Endodermal cell (in vitro differentiated cells): ENCODE measurements around the gene LAMB1. TPM values are rescaled to one million over a fixed set of nuclear protein-coding genes. Genes with fewer than 3 reads are reported as not detected.

Source experiments
- DNase-seq: peaks from one replicate; pipeline ENCODE4 v3.0.0-alpha.2; 2017
- H3K27ac ChIP-seq: 2 replicates; pipeline ENCODE4 v1.5.1; 2013; ENCODE audit warnings: mild to moderate bottlenecking, low read depth, low read length, moderate library complexity
- H3K27me3 ChIP-seq: 2 replicates; pipeline ENCODE4 v1.6.1; 2013; ENCODE audit warnings: mild to moderate bottlenecking, low read length, moderate library complexity; ENCODE audit not compliant: insufficient read depth, control insufficient read depth, poor library complexity, severe bottlenecking
- H3K36me3 ChIP-seq: 2 replicates; pipeline ENCODE4 v1.7.0; 2013; ENCODE audit warnings: mild to moderate bottlenecking, low read length, moderate library complexity; ENCODE audit not compliant: control insufficient read depth, insufficient read depth
- H3K4me1 ChIP-seq: one replicate; pipeline ENCODE4 v1.7.0; 2013; ENCODE audit warnings: low read length; ENCODE audit not compliant: control insufficient read depth, insufficient read depth
- H3K4me3 ChIP-seq: 2 replicates; pipeline ENCODE4 v1.5.1; 2013; ENCODE audit warnings: mild to moderate bottlenecking, low read length, moderate library complexity
- H3K9ac ChIP-seq: 2 replicates; pipeline ENCODE4 v1.6.1; 2013; ENCODE audit warnings: mild to moderate bottlenecking, low read length, moderate library complexity; ENCODE audit not compliant: poor library complexity, severe bottlenecking; ENCODE audit errors: extremely low read depth
- H3K9me3 ChIP-seq: 2 replicates; pipeline ENCODE4 v1.6.1; 2013; ENCODE audit warnings: mild to moderate bottlenecking, low read length, moderate library complexity; ENCODE audit not compliant: control insufficient read depth
- H3K27ac Mint-ChIP-seq: 2 replicates; pipeline ENCODE4 v1.8.0; 2020; ENCODE audit warnings: mixed read lengths
- H3K27me3 Mint-ChIP-seq: 2 replicates; pipeline ENCODE4 v1.8.0; 2021; ENCODE audit warnings: mild to moderate bottlenecking, mixed read lengths; ENCODE audit not compliant: insufficient read depth
- H3K36me3 Mint-ChIP-seq: 2 replicates; pipeline ENCODE4 v1.8.0; 2020; ENCODE audit warnings: low read depth, mixed read lengths
- H3K4me1 Mint-ChIP-seq: 2 replicates; pipeline ENCODE4 v1.8.0; 2020; ENCODE audit warnings: mixed read lengths
- H3K4me3 Mint-ChIP-seq: 2 replicates; pipeline ENCODE4 v1.8.0; 2020; ENCODE audit warnings: mild to moderate bottlenecking, moderate library complexity, mixed read lengths
- H3K9me3 Mint-ChIP-seq: 2 replicates; pipeline ENCODE4 v1.8.0; 2020; ENCODE audit warnings: mild to moderate bottlenecking, mixed read lengths
- WGBS, 2 experiments: methylation state at CpG; one replicate each; pipeline versions ENCODE4 v1.1.5 to v1.1.7; 2013; ENCODE audit warnings: missing lambda C conversion rate in 2 of 2, mixed read lengths in 1 of 2; ENCODE audit not compliant: insufficient coverage in 1 of 2, insufficient read length in 1 of 2; 5-methylcytosine and 5-hydroxymethylcytosine counted together
- total RNA-seq, 2 donors: library from RNA; stranded (reverse); fragmentation: NEBNext Ultra II Directional in 1 of 2; extraction: Animal tissue kit (Norgen Biotek cat#: 25700) in 1 of 2; gene quantifications; 2 replicates in 1 of 2; 3 replicates in 1 of 2; pipeline ENCODE4 v1.2.1, GENCODE V29; 2021
- TF ChIP-seq, protein P1 (sequence below): fragments of 200-600 bp; sonication (generic); conservative IDR thresholded peaks from 2 replicates; pipeline ENCODE4 v1.5.0; 2021; ENCODE audit warnings: antibody characterized with exemption, mild to moderate bottlenecking

Gene LAMB1
- total RNA-seq, 2 donors from 2014 or later = 192 to 209 TPM

GRCh38 chr7:107980171-107980570, 22.8 kb downstream of the LAMB1 start:
- Mint-ChIP-seq H3K27me3 (no peaks in the 10 kb centered on the region), H3K4me3 (no peak overlapping the region), H3K4me1 (no peaks in the 10 kb centered on the region), H3K36me3 (peaks cover 65% of the 10 kb centered on the region), H3K27ac (no peak overlapping the region), H3K9me3 (no peaks in the 10 kb centered on the region)
- no peaks in the 10 kb centered on the region for H3K27me3 ChIP-seq
- H3K36me3 ChIP-seq = peaks cover 99% of the 10 kb centered on the region
- H3K27ac ChIP-seq = no peak overlapping the region
- H3K4me3 ChIP-seq = no peak overlapping the region
- no peaks in the 10 kb centered on the region for H3K9me3 ChIP-seq
- WGBS, 2 experiments = 76 to 97% methylated on average over 3 of the region's 3 CpGs
- no peak overlapping the region for H3K9ac ChIP-seq
- no peak for DNase-seq
- TF ChIP-seq, protein P1, sequence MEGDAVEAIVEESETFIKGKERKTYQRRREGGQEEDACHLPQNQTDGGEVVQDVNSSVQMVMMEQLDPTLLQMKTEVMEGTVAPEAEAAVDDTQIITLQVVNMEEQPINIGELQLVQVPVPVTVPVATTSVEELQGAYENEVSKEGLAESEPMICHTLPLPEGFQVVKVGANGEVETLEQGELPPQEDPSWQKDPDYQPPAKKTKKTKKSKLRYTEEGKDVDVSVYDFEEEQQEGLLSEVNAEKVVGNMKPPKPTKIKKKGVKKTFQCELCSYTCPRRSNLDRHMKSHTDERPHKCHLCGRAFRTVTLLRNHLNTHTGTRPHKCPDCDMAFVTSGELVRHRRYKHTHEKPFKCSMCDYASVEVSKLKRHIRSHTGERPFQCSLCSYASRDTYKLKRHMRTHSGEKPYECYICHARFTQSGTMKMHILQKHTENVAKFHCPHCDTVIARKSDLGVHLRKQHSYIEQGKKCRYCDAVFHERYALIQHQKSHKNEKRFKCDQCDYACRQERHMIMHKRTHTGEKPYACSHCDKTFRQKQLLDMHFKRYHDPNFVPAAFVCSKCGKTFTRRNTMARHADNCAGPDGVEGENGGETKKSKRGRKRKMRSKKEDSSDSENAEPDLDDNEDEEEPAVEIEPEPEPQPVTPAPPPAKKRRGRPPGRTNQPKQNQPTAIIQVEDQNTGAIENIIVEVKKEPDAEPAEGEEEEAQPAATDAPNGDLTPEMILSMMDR = no peak
- H3K4me1 ChIP-seq = peaks cover 6% of the 10 kb centered on the region

DNA sequence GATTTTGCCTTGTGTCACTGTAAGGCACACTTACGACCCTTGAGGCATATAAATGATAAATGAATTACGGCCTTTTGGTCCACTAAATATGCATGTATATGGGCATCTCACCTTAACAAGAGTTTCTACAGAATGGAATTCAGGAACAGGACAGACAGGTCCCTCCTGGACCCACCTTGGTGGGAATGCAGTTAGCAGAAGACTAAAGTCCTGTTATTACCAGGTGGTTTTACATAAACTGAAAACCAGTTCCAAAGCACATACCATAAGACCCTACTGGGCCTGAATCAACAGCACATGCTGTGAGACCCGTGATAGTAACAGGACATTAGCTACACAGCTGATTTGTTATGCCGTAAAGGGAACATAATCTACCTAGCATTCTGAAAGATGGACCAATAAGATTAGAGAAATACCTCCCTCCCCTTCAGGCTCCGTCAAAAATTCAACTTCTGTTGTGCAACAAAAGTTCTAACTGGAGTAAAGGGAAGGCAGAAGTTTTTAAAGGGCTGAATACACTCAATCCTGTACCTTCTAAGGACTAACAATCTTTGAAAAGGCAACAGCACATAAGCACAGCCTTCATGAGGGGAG, 24.0 kb downstream of the LAMB1 start:
- Mint-ChIP-seq H3K27ac (no peak overlapping the region), H3K27me3 (no peaks in the 10 kb centered on the region), H3K4me1 (no peaks in the 10 kb centered on the region), H3K9me3 (no peaks in the 10 kb centered on the region), H3K4me3 (no peak overlapping the region), H3K36me3 (peaks cover 65% of the 10 kb centered on the region)
- no peak overlapping the region for H3K9ac ChIP-seq
- no peak for DNase-seq
- 91 to 97% methylated on average over 4 to 5 of the region's 5 CpGs for WGBS, 2 experiments
- TF ChIP-seq, protein P1 = no peak
- peaks cover 99% of the 10 kb centered on the region for H3K36me3 ChIP-seq
- no peaks in the 10 kb centered on the region for H3K27me3 ChIP-seq
- H3K27ac ChIP-seq = no peak overlapping the region
- H3K9me3 ChIP-seq = no peaks in the 10 kb centered on the region
- H3K4me1 ChIP-seq = peaks cover 6% of the 10 kb centered on the region
- H3K4me3 ChIP-seq = no peak overlapping the region

DNA sequence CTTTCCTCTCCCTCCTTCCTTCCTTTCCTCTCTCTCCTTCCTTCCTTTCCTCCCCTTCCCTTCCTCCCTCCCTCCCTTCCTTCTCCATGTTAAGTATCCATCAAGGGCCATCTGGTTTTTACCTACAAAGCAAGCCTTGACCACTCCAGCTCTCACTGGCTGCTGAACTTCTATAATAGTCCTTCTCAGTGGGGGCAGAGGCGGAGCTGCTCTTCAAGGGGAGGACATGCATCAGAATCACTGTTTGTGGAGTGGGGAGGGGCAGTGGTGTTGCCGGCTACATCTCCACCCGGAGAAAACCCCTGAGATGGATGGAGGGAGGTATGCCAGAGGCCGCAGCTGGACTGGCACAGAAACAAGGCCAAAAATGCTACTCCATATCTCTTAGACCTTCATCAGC, 25.9 kb downstream of the LAMB1 start:
- H3K4me3 Mint-ChIP-seq = no peak overlapping the region
- peaks cover 65% of the 10 kb centered on the region for H3K36me3 Mint-ChIP-seq
- H3K4me1 Mint-ChIP-seq = no peaks in the 10 kb centered on the region
- no peak overlapping the region for H3K27ac Mint-ChIP-seq
- Histone ChIP-seq H3K9me3 (no peaks in the 10 kb centered on the region), H3K27ac (no peak overlapping the region), H3K4me1 (peaks cover 6% of the 10 kb centered on the region), H3K4me3 (no peak overlapping the region), H3K36me3 (peaks cover 99% of the 10 kb centered on the region), H3K27me3 (no peaks in the 10 kb centered on the region), H3K9ac (no peak overlapping the region)
- no peaks in the 10 kb centered on the region for H3K9me3 Mint-ChIP-seq
- TF ChIP-seq, protein P1 = no peak
- 90 to 95% methylated on average over 3 to 4 of the region's 4 CpGs for WGBS, 2 experiments
- H3K27me3 Mint-ChIP-seq = no peaks in the 10 kb centered on the region
- no peak for DNase-seq
